Glutamatergic neuron (in vitro differentiated cells): ENCODE results near the gene TRAF2. TPM values are rescaled to one million over a fixed set of nuclear protein-coding genes. Genes with fewer than 3 reads are reported as not detected.
A peak's percentile ranks its signal among the peaks of the same experiment; 100 is the strongest.

ENCODE experiments used
- DNase-seq: peaks from one replicate; pipeline ENCODE4 v3.0.0; 2022
- H3K27ac Mint-ChIP-seq: one replicate; pipeline ENCODE4 v1.8.0; 2020; ENCODE audit warnings: mild to moderate bottlenecking, mixed read lengths, inconsistent platforms; ENCODE audit not compliant: unreplicated experiment
- H3K27me3 Mint-ChIP-seq: one replicate; pipeline ENCODE4 v1.8.0; 2020; ENCODE audit warnings: mild to moderate bottlenecking, moderate library complexity, mixed read lengths, inconsistent platforms; ENCODE audit not compliant: unreplicated experiment
- H3K36me3 Mint-ChIP-seq: one replicate; pipeline ENCODE4 v1.8.0; 2020; ENCODE audit warnings: mild to moderate bottlenecking, mixed read lengths, inconsistent platforms; ENCODE audit not compliant: unreplicated experiment
- H3K4me1 Mint-ChIP-seq: one replicate; pipeline ENCODE4 v1.8.0; 2020; ENCODE audit warnings: mild to moderate bottlenecking, low read depth, mixed read lengths, inconsistent platforms; ENCODE audit not compliant: unreplicated experiment
- H3K4me3 Mint-ChIP-seq: one replicate; pipeline ENCODE4 v1.8.0; 2020; ENCODE audit warnings: mild to moderate bottlenecking, mixed read lengths, inconsistent platforms; ENCODE audit not compliant: unreplicated experiment
- H3K9me3 Mint-ChIP-seq: one replicate; pipeline ENCODE4 v1.8.0; 2020; ENCODE audit warnings: mild to moderate bottlenecking, moderate library complexity, mixed read lengths, inconsistent platforms; ENCODE audit not compliant: unreplicated experiment
- total RNA-seq: library from RNA; stranded (reverse); fragmentation: NEBNext Ultra II Directional; extraction: Animal tissue kit (Norgen Biotek cat#: 25700); gene quantifications from one replicate; pipeline ENCODE4 v1.2.1, GENCODE V29; 2021; ENCODE audit not compliant: unreplicated experiment
- TF ChIP-seq, protein P1 (sequence below): fragments of 200-600 bp; sonication (generic); IDR thresholded peaks from one replicate; pipeline ENCODE4 v1.5.0; 2021; ENCODE audit not compliant: partially characterized antibody, unreplicated experiment

Gene TRAF2
- total RNA-seq, 1 donor from 2014 or later = 27.3 TPM

DNA sequence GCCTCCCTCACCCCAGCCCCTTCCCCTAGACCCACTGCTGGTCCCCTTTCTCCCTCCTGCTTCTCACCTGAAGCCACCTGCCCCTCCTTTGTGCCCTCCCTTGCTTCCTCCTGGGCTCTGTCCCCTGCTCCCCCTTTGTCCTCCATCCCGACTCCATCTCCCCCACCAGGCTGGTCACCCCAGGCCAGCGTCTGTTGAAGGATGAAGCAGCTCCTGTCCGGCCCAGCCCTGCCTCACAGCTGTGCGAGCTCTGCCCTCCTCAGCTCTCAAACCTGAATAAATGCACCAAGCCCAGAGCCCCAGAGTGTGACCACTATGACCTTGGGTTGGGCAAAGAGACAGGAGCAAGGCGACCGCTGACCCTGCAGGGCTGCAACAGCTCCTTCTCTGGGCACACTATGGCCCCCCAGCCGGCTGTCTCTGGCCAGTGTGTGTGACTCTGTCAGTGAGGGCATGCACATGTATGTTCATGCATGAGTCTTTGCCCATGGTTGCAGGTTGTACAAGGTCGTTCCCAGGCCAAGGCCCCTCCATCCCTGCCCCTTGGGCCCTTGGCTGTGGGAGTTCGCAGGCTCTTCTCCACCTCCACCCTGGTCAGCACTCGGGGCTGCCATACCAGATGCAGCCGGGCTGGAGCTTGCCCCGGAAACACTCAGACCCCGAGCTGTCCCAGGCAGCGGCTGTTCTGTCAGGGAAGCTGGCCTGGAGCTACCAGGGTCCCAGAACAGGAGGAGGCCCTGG is 69.1 kb downstream of the TRAF2 start:
- H3K4me1 Mint-ChIP-seq = no peaks in the 10 kb centered on the region
- no peak overlapping the region for H3K4me3 Mint-ChIP-seq
- peak; percentile 14 for DNase-seq
- no peak overlapping the region for H3K27ac Mint-ChIP-seq
- TF ChIP-seq, protein P1, sequence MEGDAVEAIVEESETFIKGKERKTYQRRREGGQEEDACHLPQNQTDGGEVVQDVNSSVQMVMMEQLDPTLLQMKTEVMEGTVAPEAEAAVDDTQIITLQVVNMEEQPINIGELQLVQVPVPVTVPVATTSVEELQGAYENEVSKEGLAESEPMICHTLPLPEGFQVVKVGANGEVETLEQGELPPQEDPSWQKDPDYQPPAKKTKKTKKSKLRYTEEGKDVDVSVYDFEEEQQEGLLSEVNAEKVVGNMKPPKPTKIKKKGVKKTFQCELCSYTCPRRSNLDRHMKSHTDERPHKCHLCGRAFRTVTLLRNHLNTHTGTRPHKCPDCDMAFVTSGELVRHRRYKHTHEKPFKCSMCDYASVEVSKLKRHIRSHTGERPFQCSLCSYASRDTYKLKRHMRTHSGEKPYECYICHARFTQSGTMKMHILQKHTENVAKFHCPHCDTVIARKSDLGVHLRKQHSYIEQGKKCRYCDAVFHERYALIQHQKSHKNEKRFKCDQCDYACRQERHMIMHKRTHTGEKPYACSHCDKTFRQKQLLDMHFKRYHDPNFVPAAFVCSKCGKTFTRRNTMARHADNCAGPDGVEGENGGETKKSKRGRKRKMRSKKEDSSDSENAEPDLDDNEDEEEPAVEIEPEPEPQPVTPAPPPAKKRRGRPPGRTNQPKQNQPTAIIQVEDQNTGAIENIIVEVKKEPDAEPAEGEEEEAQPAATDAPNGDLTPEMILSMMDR = no peak
- H3K27me3 Mint-ChIP-seq = peaks cover 4% of the 10 kb centered on the region
- no peaks in the 10 kb centered on the region for H3K36me3 Mint-ChIP-seq
- peaks cover 10% of the 10 kb centered on the region for H3K9me3 Mint-ChIP-seq

DNA sequence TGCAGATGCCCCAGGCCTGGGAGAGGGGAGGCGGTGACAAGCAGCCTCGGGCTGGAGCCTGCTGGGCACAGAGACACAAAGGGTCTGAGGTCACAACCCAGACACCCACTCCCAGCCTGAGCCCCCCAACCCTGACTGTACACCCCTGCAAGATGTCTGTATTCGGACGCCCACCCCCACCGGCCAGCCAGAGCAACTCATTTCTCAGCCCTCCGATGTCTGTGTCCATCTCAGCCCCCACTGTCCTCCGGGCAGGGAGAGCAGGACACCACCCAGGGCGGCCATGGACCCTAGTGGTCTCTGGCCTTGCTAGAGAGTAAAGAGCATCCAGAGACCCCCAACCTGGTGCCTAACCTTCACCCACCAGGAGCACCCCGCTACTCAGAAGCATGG is 69.6 kb downstream of the TRAF2 start:
- H3K36me3 Mint-ChIP-seq = no peaks in the 10 kb centered on the region
- no peak overlapping the region for H3K27ac Mint-ChIP-seq
- peaks cover 4% of the 10 kb centered on the region for H3K27me3 Mint-ChIP-seq
- no peak for DNase-seq
- no peak overlapping the region for H3K4me3 Mint-ChIP-seq
- H3K9me3 Mint-ChIP-seq = peaks cover 10% of the 10 kb centered on the region
- H3K4me1 Mint-ChIP-seq = no peaks in the 10 kb centered on the region
- TF ChIP-seq, protein P1 = no peak

DNA sequence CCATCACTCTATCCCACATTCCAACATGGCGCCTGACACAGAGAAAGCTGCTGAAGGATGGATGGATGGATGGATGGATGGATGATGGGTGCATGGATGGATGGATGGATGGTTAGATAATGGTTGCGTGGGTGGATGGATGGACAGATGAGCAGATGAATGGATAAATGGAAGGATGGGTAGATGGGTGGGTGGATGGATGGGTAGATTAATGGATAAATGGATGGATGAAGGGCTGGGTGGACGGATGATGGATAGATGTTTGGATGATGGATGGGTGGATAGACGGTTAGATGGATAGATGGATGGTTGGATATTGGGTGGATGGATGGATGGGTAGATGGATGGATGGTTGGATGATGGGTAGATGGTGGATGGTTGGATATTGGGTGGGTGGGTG is 70.3 kb downstream of the TRAF2 start:
- TF ChIP-seq, protein P1 = no peak
- H3K27ac Mint-ChIP-seq = no peak overlapping the region
- H3K9me3 Mint-ChIP-seq = peaks cover 10% of the 10 kb centered on the region
- H3K4me1 Mint-ChIP-seq = no peaks in the 10 kb centered on the region
- no peak for DNase-seq
- no peaks in the 10 kb centered on the region for H3K36me3 Mint-ChIP-seq
- peaks cover 4% of the 10 kb centered on the region for H3K27me3 Mint-ChIP-seq
- no peak overlapping the region for H3K4me3 Mint-ChIP-seq

DNA sequence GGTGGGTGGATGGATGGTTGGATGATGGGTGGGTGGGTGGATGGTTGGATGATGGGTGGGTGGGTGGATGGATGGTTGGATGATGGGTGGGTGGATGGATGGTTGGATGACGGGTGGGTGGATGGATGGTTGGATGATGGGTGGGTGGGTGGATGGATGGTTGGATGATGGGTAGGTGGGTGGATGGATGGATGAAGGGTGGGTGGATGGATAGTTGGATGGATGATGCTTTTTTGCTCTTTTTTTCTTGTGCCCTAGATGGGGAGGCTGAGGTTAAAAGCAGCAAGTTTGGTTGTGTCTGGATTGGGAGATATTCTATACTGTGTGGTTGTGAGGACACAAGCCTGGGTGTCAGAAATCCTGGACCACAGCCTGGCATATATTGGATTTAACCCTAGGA is 71.1 kb downstream of the TRAF2 start:
- Mint-ChIP-seq H3K4me3 (no peak overlapping the region), H3K9me3 (peaks cover 10% of the 10 kb centered on the region), H3K27ac (no peak overlapping the region), H3K27me3 (peaks cover 4% of the 10 kb centered on the region), H3K4me1 (no peaks in the 10 kb centered on the region), H3K36me3 (no peaks in the 10 kb centered on the region)
- no peak for DNase-seq
- TF ChIP-seq, protein P1 = no peak

DNA sequence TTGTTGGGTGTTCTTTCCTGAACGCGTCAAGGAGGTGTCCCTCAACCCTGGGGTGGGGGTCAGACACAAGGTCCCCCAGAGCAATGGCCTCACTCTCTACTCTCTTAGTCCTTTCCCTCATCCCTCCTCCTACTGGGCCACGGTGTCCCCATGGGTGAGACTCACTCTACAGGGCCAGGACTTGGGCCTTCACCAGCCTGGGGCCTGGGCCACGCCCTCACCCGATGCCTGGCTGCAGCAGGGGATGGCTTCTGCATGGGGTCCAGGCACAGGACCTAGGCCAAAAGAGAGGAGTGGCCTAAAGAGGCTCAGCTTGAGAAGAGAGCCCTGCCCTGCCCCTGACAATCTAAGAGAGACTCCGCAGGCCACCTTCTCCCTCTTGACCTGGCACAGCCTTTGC is 71.6 kb downstream of the TRAF2 start:
- Mint-ChIP-seq H3K36me3 (no peaks in the 10 kb centered on the region), H3K27me3 (peaks cover 6% of the 10 kb centered on the region), H3K4me1 (peaks cover 3% of the 10 kb centered on the region), H3K9me3 (peaks cover 12% of the 10 kb centered on the region), H3K27ac (no peak overlapping the region), H3K4me3 (no peak overlapping the region)
- no peak for DNase-seq
- TF ChIP-seq, protein P1 = no peak
